K562 (cell line): ENCODE results near the gene NDUFAF8. TPM values are rescaled to one million over a fixed set of nuclear protein-coding genes. Genes with fewer than 3 reads are reported as not detected.

Source experiments
- ATAC-seq: fragments of 200-7000 bp; cut with Tn5 transposase; 3 replicates; pipeline ENCODE4 v1.9.1; 2020; ENCODE audit warnings: moderate library complexity
- BruUV-seq: library from RNA; stranded (reverse); fragments of 400-500 nt; replicated peaks from 2 replicates; lab custom pipeline; 2021; lab: Mats Ljungman, UMichigan
- CTCF ChIA-PET: fragments of 300-600 bp; formaldehyde crosslinking; extraction: SDS; loops from one replicate; lab custom pipeline; 2021; ENCODE audit warnings: low intra/inter-chr PET ratio; lab: Yijun Ruan, JAX
- POLR2A ChIA-PET: fragments of 300-600, 350-650 bp; sonication (Branson Sonifier 250); formaldehyde crosslinking; extraction: SDS; loops from one replicate; lab custom pipeline; 2021; ENCODE audit warnings: antibody characterized with exemption, inconsistent platforms; lab: Yijun Ruan, JAX
- DNase-seq, 4 experiments: peaks; one replicate each; pipeline versions ENCODE4 v3.0.0 to v3.0.0-alpha.2; 2011 to 2018; ENCODE audit warnings: low spot score in 3 of 4, mixed read lengths in 3 of 4; ENCODE audit errors: extremely low read depth in 1 of 4
- FAIRE-seq: peaks from 2 replicates; lab custom pipeline; 2011; peaks lifted over from hg19 to GRCh38; lab: Jason Lieb, UNC
- H2AFZ ChIP-seq: 2 replicates; pipeline ENCODE4 v1.6.0; 2011; ENCODE audit warnings: low read depth, low read length, control low read depth, inconsistent platforms
- H3K27ac ChIP-seq: fragments of 200-600 bp; 3 replicates; pipeline ENCODE4 v1.8.0; 2011; ENCODE audit warnings: low read depth, mild to moderate bottlenecking, control low read depth, inconsistent platforms, low read length, moderate library complexity, mixed read lengths; ENCODE audit errors: extremely low read depth
- H3K27me3 ChIP-seq, 2 experiments: fragments of 300-600 bp in 1 of 2; 2 replicates in 1 of 2; 3 replicates in 1 of 2; pipeline versions ENCODE4 v1.6.0 to v1.8.0; 2011; ENCODE audit warnings: inconsistent platforms in 2 of 2, low read length in 2 of 2, mild to moderate bottlenecking in 1 of 2, mixed read lengths in 1 of 2, moderate library complexity in 1 of 2; ENCODE audit not compliant: control insufficient read depth in 2 of 2, insufficient read depth in 2 of 2
- H3K36me3 ChIP-seq: fragments of 300-600 bp; 3 replicates; pipeline ENCODE4 v1.8.0; 2011; ENCODE audit warnings: mild to moderate bottlenecking, low read length, inconsistent platforms; ENCODE audit not compliant: control insufficient read depth, insufficient read depth
- H3K4me1 ChIP-seq, 2 experiments: fragments of 200-600 bp in 1 of 2; replicated peaks in 1 of 2; 2 replicates in 1 of 2; 3 replicates in 1 of 2; pipeline versions ENCODE4 v1.5.1 to v1.8.0; 2011; ENCODE audit warnings: inconsistent platforms in 2 of 2, low read length in 2 of 2, mild to moderate bottlenecking in 1 of 2, mixed read lengths in 1 of 2, moderate library complexity in 1 of 2; ENCODE audit not compliant: control insufficient read depth in 2 of 2, insufficient read depth in 2 of 2
- H3K4me2 ChIP-seq: 2 replicates; pipeline ENCODE4 v1.6.1; 2011; ENCODE audit warnings: low read length, control low read depth, inconsistent platforms, mixed read lengths; ENCODE audit not compliant: insufficient read depth
- H3K4me3 ChIP-seq: fragments of 200-600 bp; sonication (generic), shearing (Covaris generic); 2 replicates; pipeline ENCODE4 v1.5.1; 2016; ENCODE audit warnings: control low read depth, inconsistent platforms
- H3K79me2 ChIP-seq: fragments of 200-600 bp; 3 replicates; pipeline ENCODE4 v1.8.0; 2011; ENCODE audit warnings: low read length, inconsistent platforms; ENCODE audit not compliant: control insufficient read depth, insufficient read depth
- H3K9ac ChIP-seq, 2 experiments: 2 replicates each; pipeline versions ENCODE4 v1.6.0 to v1.6.1; 2011; ENCODE audit warnings: low read depth in 2 of 2, low read length in 2 of 2, control low read depth in 1 of 2, inconsistent platforms in 1 of 2, mild to moderate bottlenecking in 1 of 2, mixed read lengths in 1 of 2; ENCODE audit not compliant: insufficient read depth in 1 of 2
- H3K9me1 ChIP-seq: one replicate; pipeline ENCODE4 v1.6.0; 2011; ENCODE audit warnings: inconsistent platforms, mild to moderate bottlenecking, low read length, moderate library complexity; ENCODE audit not compliant: control insufficient read depth, insufficient read depth
- H3K9me3 ChIP-seq: replicated peaks from 2 replicates; pipeline ENCODE4 v1.5.1; 2011; ENCODE audit warnings: low read depth, low read length, inconsistent platforms; ENCODE audit not compliant: control insufficient read depth, insufficient read depth
- H4K20me1 ChIP-seq: replicated peaks from 2 replicates; pipeline ENCODE4 v1.6.1; 2011; ENCODE audit warnings: low read length, inconsistent platforms, mixed read lengths; ENCODE audit not compliant: control insufficient read depth, insufficient read depth
- BHLHE40 ChIP-seq: IDR thresholded peaks from 2 replicates; pipeline ENCODE4 v1.6.1; 2011; ENCODE audit warnings: low read length, improper control_type of control experiment
- CTBP1 ChIP-seq: fragments of 450-650 bp; IDR thresholded peaks from 2 replicates; pipeline ENCODE4 v1.6.1; 2016; ENCODE audit warnings: borderline replicate concordance
- HMGN3 ChIP-seq: IDR thresholded peaks from 2 replicates; pipeline ENCODE4 v1.6.1; 2011; ENCODE audit warnings: borderline replicate concordance, low read depth, mild to moderate bottlenecking, mixed read lengths, low read length; ENCODE audit not compliant: insufficient read length; ENCODE audit errors: extremely low read depth
- KDM1A ChIP-seq, 2 experiments: fragments of 450-650 bp; IDR thresholded peaks; 2 replicates each; pipeline ENCODE4 v1.6.1; 2016; ENCODE audit warnings: mild to moderate bottlenecking in 2 of 2
- NBN ChIP-seq: fragments of 450-650 bp; IDR thresholded peaks from 2 replicates; pipeline ENCODE4 v1.6.1; 2016; ENCODE audit warnings: low read depth, mild to moderate bottlenecking
- NFRKB ChIP-seq: fragments of 450-650 bp; IDR thresholded peaks from 2 replicates; pipeline ENCODE4 v1.6.1; 2016; ENCODE audit warnings: low read depth
- NUFIP1 ChIP-seq: fragments of 450-650 bp; IDR thresholded peaks from 2 replicates; pipeline ENCODE4 v1.6.1; 2018; ENCODE audit not compliant: partially characterized antibody
- TBP ChIP-seq: optimal IDR thresholded peaks from 2 replicates; pipeline ENCODE3; 2011; ENCODE audit warnings: low read depth, low read length, improper control_type of control experiment
- TOE1 ChIP-seq, 2 experiments: fragments of 450-650 bp in 1 of 2; sonication (generic) in 1 of 2; formaldehyde crosslinking in 1 of 2; IDR thresholded peaks; 2 replicates each; pipeline versions ENCODE4 v1.7.1 to v1.8.0; 2016 to 2022; ENCODE audit warnings: borderline replicate concordance in 2 of 2, mild to moderate bottlenecking in 2 of 2, antibody characterized with exemption in 1 of 2, inconsistent platforms in 1 of 2, low read depth in 1 of 2, missing genetic modification reagents in 1 of 2, moderate library complexity in 1 of 2
- USF1 ChIP-seq: sonication (generic); formaldehyde crosslinking; IDR thresholded peaks from 2 replicates; pipeline ENCODE4 v1.9.0; 2022; ENCODE audit warnings: mild to moderate bottlenecking, missing genetic modification reagents
- ZBTB11 ChIP-seq, 3 experiments: fragments of 200-800 bp in 1 of 3; fragments of 250-450 bp in 1 of 3; fragments of 450-650 bp in 1 of 3; sonication (Bioruptor Pico) in 1 of 3; sonication (Bioruptor generic) in 1 of 3; formaldehyde crosslinking in 1 of 3; IDR thresholded peaks; 2 replicates each; pipeline versions ENCODE4 v1.6.1 to v1.8.0; 2016 to 2022; ENCODE audit warnings: mild to moderate bottlenecking in 2 of 3, missing genetic modification characterization in 2 of 3, missing compliant biosample characterization in 1 of 3, moderate library complexity in 1 of 3
- ZNF134 ChIP-seq: fragments of 250-450 bp; sonication (Bioruptor Pico); conservative IDR thresholded peaks from 2 replicates; pipeline ENCODE4 v1.4.0; 2020
- ZNF175 ChIP-seq: fragments of 200-800 bp; sonication (Bioruptor generic); IDR thresholded peaks from 2 replicates; pipeline ENCODE4 v1.6.1; 2016; ENCODE audit warnings: low read depth, mild to moderate bottlenecking, missing genetic modification characterization, missing compliant biosample characterization
- WGBS: fragments of 100-300 bp; shearing (Covaris generic); methylation state at CpG from one replicate; pipeline ENCODE4 v1.1.6; 2016; ENCODE audit warnings: low coverage, mixed read lengths; ENCODE audit not compliant: insufficient coverage; ENCODE audit errors: missing lambda C conversion rate; 5-methylcytosine and 5-hydroxymethylcytosine counted together
- in situ Hi-C: fragments of 300-500 bp; cut with MboI; formaldehyde crosslinking; loops from 4 replicates; pipeline ENCODE4 v1.15.0; 2018; ENCODE audit warnings: inconsistent platforms, mixed read lengths
- intact Hi-C: fragments of 100-400 bp; cut with micrococcal nuclease; formaldehyde crosslinking; loops from 2 replicates; pipeline ENCODE4 v1.14.2; 2022
- polyA plus RNA-seq, 8 experiments: library from polyadenylated mRNA; depleted of rRNA in 4 of 8; stranded (reverse) in 5 of 8; unstranded in 3 of 8; fragments of >200 nt; fragmentation: Nextera tagmentation in 2 of 8; fragmentation: Illumina TruSeq in 1 of 8; extraction: Ambion mirVana in 2 of 8; extraction: Trizol in 1 of 8; gene quantifications; 2 replicates each; pipeline versions ENCODE4 v1.2.1 to v1.2.3, GENCODE V29; 2011 to 2014; ENCODE audit warnings: inconsistent platforms in 1 of 8, missing spikeins in 1 of 8
- total RNA-seq, 7 experiments: library from RNA; depleted of rRNA in 6 of 7; stranded (reverse); fragments of >200 nt in 6 of 7; fragmentation: Illumina TruSeq in 2 of 7; extraction: Trizol in 2 of 7; gene quantifications; 2 replicates each; pipeline versions ENCODE4 v1.2.1 to v1.2.3, GENCODE V29; 2011 to 2021; ENCODE audit warnings: low replicate concordance in 1 of 7
- TF ChIP-seq, protein P1 (sequence below): fragments of 450-650 bp; formaldehyde crosslinking; IDR thresholded peaks from 2 replicates; pipeline ENCODE4 v1.4.0; 2020; ENCODE audit warnings: mild to moderate bottlenecking, moderate library complexity

Gene NDUFAF8
- total and polyA plus RNA-seq, 9 of the 15 experiments (the other 6 are each of a cell fraction or from before 2014, with no cell fraction given) = 13.5 to 144 (median 90.0) TPM

- POLR2A ChIA-PET = interaction anchor here (0.6 to 2.2 kb wide), 9 partner anchors 10 to 227 kb away, joined by 3 to 8 read pairs (median 3); partner anchors contain the start of genes ACTG1 and SLC38A10
- BruUV-seq = TSS peak; percentile 54
- peak; percentile 36; the same call in 1 of the 2 replicates for TF ChIP-seq ZNF134 (CRISPR knock-in tag)
- peak; percentile 69 for TF ChIP-seq HMGN3
- TF ChIP-seq KDM1A (IDR thresholded peaks at IDR 0.05) = no peak
- peak; percentile 70; the same call in 1 of the 2 replicates for TF ChIP-seq CTBP1
- TF ChIP-seq NFRKB = 0 out of 2 replicates have a peak, but pooled peaks have one; percentile 74
- TF ChIP-seq BHLHE40 = no peak; the same call in 1 of the 2 replicates
- TF ChIP-seq USF1 = peak; percentile 58
- TF ChIP-seq, protein P1, sequence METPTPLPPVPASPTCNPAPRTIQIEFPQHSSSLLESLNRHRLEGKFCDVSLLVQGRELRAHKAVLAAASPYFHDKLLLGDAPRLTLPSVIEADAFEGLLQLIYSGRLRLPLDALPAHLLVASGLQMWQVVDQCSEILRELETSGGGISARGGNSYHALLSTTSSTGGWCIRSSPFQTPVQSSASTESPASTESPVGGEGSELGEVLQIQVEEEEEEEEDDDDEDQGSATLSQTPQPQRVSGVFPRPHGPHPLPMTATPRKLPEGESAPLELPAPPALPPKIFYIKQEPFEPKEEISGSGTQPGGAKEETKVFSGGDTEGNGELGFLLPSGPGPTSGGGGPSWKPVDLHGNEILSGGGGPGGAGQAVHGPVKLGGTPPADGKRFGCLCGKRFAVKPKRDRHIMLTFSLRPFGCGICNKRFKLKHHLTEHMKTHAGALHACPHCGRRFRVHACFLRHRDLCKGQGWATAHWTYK (CRISPR knock-in tag) = peak; percentile 27; the same call in 1 of the 2 replicates
- TF ChIP-seq NUFIP1 = peak; percentile 68
- peak; percentile 56; the same call in 1 of the 2 replicates for TF ChIP-seq ZNF175 (CRISPR knock-in tag)
- peak in 1 of 3 experiments; percentile 67; a peak in 2 of 6 replicates for TF ChIP-seq ZBTB11 (CRISPR knock-in tag; IDR thresholded peaks at IDR 0.05)
- TF ChIP-seq TBP = peak; percentile 2
- 0 out of 2 replicates have a peak, but pooled peaks have one; percentile 60 for TF ChIP-seq TOE1 (IDR thresholded peaks at IDR 0.05; ENCODE audit: borderline replicate concordance)
- TF ChIP-seq TOE1 (CRISPR knock-in tag; IDR thresholded peaks at IDR 0.05; ENCODE audit: borderline replicate concordance, low read depth) = no peak
- 0 out of 2 replicates have a peak, but pooled peaks have one; percentile 34 for TF ChIP-seq NBN
These were observed 46.2 kb downstream of the NDUFAF8 start for GRCh38 chr17:81285179-81285878.

More at GRCh38 chr17:81285179-81285878, 46.2 kb downstream of the NDUFAF8 start:
- no peaks in the 10 kb centered on the region for H3K27me3 ChIP-seq
- WGBS = 12% methylated on average over 36 of the region's 37 CpGs
- CTCF ChIA-PET = no interaction called here
- ATAC-seq (peak; percentile 90), FAIRE-seq (peak; percentile 86), DNase-seq (peak; percentile 78 to 84 (median 80))
- in situ Hi-C loops = no loop called here
- peaks cover 17 to 54% of the 10 kb centered on the region in 2 experiments for H3K4me1 ChIP-seq
- peak overlapping the region; percentile 22; the same call in 1 of the 2 replicates for H3K4me3 ChIP-seq
- no peaks in the 10 kb centered on the region for H3K9me3 ChIP-seq
- H3K9ac ChIP-seq = peak overlapping the region; percentile 65 to 89
- peak overlapping the region; percentile 94 for H2AFZ ChIP-seq
- peak overlapping the region; percentile 84 for H3K27ac ChIP-seq
- no peaks in the 10 kb centered on the region for H3K9me1 ChIP-seq
- intact Hi-C loops = no loop called here
- H3K79me2 ChIP-seq = peaks cover 40% of the 10 kb centered on the region
- H3K4me2 ChIP-seq = peak overlapping the region; percentile 81
- H3K36me3 ChIP-seq = peaks cover 62% of the 10 kb centered on the region; the same call in 2 of the 3 replicates
- H4K20me1 ChIP-seq = no peaks in the 10 kb centered on the region
